C4-2B (cell line): ENCODE data around the gene LUC7L3.

Experiments
- ZFX ChIP-seq: fragments of 450-650 bp; IDR thresholded peaks from 2 replicates; pipeline ENCODE4 v1.6.1; 2017
- TF ChIP-seq, protein P1 (sequence below): fragments of 450-650 bp; conservative IDR thresholded peaks from 2 replicates; pipeline ENCODE4 v1.5.1; 2017; ENCODE audit warnings: mild to moderate bottlenecking

DNA sequence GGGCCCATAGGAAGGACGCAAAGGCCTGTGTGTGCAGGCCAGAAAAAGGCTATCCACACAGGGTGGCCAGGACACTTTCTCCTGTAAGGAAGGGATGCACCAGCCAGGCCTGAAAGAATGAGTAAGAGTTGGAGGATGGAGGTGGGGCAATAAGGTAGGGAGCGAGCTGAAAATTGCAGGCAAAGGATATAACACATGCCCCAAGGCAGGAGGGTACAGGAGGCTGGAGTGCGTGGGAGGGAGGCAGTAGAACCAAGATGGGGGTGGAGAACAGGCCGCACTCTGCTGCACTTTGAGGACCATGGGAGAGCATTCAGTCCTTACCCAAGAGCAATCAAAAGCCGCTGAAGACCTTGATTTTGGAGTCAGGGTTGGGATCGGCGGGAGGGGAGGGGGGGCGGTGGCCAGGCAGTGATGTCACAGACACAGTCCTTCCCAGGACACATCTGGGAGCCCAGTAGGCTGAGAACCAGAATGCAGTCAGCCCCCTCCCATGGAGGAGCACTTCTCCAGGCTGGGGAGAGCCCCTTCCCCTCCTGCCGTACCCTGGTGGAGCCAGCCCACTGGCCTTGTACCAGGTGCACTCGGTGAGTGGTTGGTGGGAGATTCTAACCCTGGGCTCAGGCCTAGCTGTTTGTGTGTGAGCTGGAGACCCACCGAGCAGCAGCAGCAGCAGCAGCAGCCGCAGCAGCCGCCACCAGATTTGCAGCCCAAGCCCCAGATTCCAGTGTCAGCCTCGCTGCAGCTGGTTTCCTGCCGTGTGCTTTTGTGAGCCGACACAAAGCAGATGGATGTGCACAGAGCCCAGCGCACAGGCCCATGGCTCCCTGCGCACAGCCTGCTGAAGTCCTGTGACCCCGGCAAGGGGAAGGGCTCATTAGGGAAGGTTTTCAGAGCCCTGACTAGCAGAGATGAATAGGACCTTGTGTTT, 29.2 kb upstream of the LUC7L3 start:
- TF ChIP-seq, protein P1, sequence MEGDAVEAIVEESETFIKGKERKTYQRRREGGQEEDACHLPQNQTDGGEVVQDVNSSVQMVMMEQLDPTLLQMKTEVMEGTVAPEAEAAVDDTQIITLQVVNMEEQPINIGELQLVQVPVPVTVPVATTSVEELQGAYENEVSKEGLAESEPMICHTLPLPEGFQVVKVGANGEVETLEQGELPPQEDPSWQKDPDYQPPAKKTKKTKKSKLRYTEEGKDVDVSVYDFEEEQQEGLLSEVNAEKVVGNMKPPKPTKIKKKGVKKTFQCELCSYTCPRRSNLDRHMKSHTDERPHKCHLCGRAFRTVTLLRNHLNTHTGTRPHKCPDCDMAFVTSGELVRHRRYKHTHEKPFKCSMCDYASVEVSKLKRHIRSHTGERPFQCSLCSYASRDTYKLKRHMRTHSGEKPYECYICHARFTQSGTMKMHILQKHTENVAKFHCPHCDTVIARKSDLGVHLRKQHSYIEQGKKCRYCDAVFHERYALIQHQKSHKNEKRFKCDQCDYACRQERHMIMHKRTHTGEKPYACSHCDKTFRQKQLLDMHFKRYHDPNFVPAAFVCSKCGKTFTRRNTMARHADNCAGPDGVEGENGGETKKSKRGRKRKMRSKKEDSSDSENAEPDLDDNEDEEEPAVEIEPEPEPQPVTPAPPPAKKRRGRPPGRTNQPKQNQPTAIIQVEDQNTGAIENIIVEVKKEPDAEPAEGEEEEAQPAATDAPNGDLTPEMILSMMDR: no peak
- no peak for TF ChIP-seq ZFX
